ENCODE data around the gene PSME1.

- TF ChIP-seq POLR2AphosphoS5 (IDR thresholded peaks at IDR 0.05; ENCODE audit: low read depth, low read length), result peak; percentile 83
- TF ChIP-seq POLR2A (IDR thresholded peaks at IDR 0.05; ENCODE audit: low read depth, low read length), result peak; percentile 78
- peak; percentile 68 for TF ChIP-seq PAX5 (IDR thresholded peaks at IDR 0.05; ENCODE audit: insufficient read depth, low read length, severe bottlenecking)
Observed at GRCh38 chr14:24146453-24146977, 10.5 kb downstream of the PSME1 start, which contains the start of gene PSME2.

All from GM12891 (cell line).